HG03175 (cell line): ENCODE data around the gene ATP23.

Source experiments
- ATAC-seq: cut with Tn5 transposase; IDR thresholded peaks from one replicate; pipeline ENCODE4 v1.9.1; 2021; ENCODE audit warnings: mild to moderate bottlenecking, moderate library complexity; ENCODE audit not compliant: unreplicated experiment

The ATP23 gene

DNA sequence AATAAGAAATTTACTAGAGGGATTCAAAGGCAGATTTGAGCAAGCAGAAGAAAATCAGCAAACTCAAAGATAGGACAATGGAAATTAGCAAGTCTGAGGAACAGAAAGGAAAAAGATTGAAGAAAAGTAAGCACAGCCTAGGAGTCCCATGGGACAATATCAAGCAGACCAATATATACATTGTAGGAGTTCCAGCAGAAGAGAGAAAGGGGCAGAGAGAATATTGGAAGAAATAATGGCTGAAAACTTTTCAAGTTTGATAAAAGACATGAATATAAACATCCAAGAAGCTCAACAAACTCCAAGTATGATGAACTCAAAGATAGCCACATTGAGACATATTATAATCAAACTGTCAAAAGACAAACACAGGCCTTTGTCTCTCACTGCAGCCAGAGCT lies 25.2 kb downstream of the ATP23 start:
- no peak for ATAC-seq

DNA sequence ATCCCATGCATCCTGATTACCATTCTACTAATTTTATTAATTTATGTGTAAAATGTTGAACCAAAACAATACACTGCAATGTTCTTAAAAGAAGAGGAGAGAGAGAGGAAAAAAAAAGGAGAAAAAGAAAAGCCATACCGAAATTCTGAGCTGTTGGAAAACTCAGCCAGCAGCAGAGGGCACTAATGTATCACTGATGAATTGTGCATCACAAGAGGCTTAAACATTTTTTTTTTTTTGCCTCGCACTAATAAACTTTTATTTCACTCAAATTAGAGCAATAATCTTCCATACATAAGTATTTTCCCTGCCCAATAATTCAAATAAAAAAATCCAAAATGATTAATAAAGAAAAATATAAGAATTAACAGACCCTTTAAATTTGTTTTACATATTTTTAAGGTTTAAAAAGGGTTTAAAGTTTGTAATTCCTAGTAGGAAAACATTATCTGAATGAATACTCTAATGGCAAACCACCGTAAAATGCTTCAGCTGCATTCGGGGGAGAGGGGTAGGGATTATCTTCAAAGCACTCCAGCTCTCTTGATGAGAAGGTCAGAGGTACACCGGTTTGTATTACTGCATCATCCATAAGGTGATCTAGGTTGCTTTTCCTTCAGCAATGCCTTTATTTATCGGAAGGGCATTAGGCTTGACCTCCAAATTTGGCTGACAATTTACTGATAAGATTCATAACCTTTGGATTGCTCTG lies 41.9 kb downstream of the ATP23 start:
- ATAC-seq: no peak

GRCh38 chr12:57983858-57984505 lies 42.6 kb downstream of the ATP23 start:
- ATAC-seq: no peak

GRCh38 chr12:57984629-57985151 lies 43.3 kb downstream of the ATP23 start:
- ATAC-seq: no peak

GRCh38 chr12:57985685-57986084 lies 44.3 kb downstream of the ATP23 start:
- no peak for ATAC-seq

- ATAC-seq: no peak
Measured at GRCh38 chr12:57989838-57990237, 48.5 kb downstream of the ATP23 start.

DNA sequence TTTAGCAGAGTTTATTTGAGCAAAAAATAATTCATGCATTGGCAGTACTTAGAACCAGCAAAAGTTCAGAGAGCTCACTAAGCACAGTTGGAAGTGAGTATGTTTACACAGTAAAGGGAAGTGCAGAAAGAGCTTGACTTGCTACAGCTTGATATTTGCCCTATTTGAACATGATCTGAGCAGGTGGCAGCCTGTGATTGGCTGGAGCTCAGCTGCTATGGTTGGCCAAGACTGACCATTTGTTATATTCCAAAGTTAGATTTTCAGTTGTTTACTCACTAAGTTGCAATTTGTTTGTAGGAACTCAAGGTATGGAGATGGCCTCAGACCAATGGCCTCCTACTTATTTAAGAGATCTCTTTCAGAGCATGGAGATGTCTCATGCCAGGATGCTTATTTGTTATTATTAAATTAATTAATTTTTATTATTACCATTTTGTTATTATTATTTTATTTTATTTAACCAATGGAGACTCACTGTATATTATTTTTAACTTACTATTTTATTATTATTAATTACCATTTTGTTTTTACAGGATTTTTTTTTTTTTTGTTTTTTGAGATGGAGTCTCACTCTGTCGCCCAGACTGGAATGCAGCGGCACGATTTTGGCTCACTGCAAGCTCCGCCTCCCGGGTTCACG lies 49.0 kb downstream of the ATP23 start:
- no peak for ATAC-seq

DNA sequence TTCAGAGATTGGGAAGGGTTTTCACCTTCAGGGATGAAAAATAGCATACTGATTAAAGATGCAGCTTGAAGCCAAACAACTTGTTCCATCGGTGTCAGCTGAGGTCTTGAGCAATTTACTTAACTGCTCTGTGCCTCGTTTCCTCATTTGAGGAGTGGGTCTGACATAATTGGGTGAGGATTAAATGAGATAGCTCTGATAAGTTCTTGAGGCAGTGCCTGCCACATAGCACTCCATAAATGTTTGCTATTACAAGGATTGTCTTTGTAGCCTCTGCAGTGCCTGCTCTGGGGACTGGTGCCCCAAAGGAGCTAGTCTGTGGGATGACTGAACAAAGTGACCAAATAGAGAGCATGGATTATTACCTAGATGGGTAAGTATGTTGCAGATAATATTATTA lies 50.6 kb downstream of the ATP23 start:
- ATAC-seq: no peak

DNA sequence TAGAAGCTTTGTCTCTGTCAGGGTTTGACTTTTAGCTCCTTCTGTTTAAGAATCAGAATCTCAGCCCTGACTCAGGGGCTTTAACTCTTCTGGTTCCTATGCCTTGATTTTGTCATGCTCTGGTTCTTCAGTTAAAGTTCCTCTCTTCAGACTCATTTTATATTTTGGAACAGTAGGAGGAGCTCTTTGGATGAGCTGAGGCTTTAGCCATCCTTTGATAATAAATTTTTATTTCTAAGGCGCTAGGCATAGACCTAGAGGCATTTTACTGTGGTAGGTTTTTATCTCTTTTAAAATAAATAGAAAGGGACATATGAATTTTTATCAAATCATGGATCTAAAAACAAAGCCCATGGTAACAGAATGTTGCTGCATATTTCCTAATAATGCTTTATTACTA lies 51.7 kb downstream of the ATP23 start:
- no peak for ATAC-seq

GRCh38 chr12:57993834-57994233 lies 52.5 kb downstream of the ATP23 start:
- no peak for ATAC-seq

DNA sequence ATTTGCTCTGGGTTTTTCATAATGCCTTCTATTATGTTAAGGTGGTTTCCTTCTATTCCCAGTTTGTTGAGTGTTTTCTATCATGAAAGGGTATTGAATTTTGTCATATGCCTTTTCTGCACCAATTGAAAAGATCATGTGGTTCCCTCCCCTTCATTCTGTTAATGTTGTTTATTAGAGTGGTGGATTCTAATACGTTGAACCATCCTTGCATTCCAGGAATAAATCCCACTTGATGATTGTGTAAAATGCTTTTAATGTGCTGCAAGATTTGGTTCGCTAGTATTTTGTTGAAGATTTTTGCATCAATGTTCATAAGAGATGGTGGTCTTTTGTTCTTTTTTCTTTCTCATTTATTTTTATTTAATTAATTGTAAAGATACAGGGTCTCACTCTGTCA lies 55.2 kb downstream of the ATP23 start:
- no peak for ATAC-seq

- no peak for ATAC-seq
Measured at GRCh38 chr12:57998251-57998650, 56.9 kb downstream of the ATP23 start.

- ATAC-seq: no peak
Measured at GRCh38 chr12:58000499-58000898, 59.1 kb downstream of the ATP23 start.

- ATAC-seq: no peak
Measured at GRCh38 chr12:58007875-58008274, 66.5 kb downstream of the ATP23 start.

- ATAC-seq: no peak
Measured at GRCh38 chr12:58008634-58009033, 67.3 kb downstream of the ATP23 start.
